Nasal cavity respiratory epithelium epithelial cell of viscerocranial mucosa (primary cell): Measurements from ENCODE around the gene TEAD1. TPM values are rescaled to one million over a fixed set of nuclear protein-coding genes. Genes with fewer than 3 reads are reported as not detected.

ENCODE experiments used
- total RNA-seq: library from RNA; depleted of rRNA; stranded (reverse); fragments of >200 nt; gene quantifications from 2 replicates; pipeline ENCODE4 v1.2.3, GENCODE V29; 2014

TEAD1 gene
- total RNA-seq = 37.9 and 42.6 TPM in 2 replicates

DNA sequence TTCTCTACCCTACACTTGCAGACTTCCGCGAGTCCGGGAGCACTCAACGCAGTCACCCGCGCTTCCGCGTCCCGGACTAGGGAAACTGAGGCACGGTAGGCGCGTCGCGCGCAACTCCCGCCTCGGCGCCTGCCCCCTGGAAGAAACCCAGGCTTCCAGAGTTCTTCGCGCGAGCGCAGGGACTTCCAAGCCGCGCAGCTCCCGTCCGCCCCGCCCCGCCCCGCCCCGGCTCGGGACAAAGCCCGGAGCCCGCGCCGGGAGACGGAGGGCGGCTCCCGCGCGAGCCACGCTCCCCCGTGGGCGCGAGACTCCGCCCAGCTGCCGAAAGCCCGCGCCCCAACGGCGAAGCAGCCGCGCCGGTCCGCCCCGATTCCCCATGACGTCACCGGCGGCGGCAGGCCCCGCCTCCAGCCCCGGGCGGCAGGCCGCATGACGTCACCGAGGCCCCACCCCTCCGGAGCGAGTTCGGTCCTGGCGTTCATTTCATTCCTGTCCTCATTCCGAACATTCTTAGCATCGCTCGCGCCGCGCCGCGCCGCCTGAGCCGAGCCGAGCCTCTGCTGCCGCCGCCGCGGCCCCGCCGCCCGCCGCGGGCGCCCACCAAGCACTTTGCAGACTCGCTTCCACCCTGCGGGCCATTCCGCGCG is at the start of gene TEAD1:
TSS of gene TEAD1 (plus strand) at position 498 of the 647 bp plus-strand sequence.

